Measurements from ENCODE around the gene USO1.
"Not testable (repeated sequence)": the region's sequence is repeated elsewhere in the genome, so short reads cannot be mapped to it uniquely, and the experiment has no call there.

The USO1 gene

GRCh38 chr4:75843596-75843995, 119.2 kb downstream of the USO1 start:
- no peak for DNase-seq (ENCODE audit: low read depth)

- no peak for DNase-seq (ENCODE audit: low read depth)
Observed at GRCh38 chr4:75844151-75844662, 119.8 kb downstream of the USO1 start.

GRCh38 chr4:75845992-75846391, 121.6 kb downstream of the USO1 start:
- DNase-seq (ENCODE audit: low read depth): no peak

- DNase-seq (ENCODE audit: low read depth): not testable (repeated sequence)
Observed at GRCh38 chr4:75848171-75848760, 123.9 kb downstream of the USO1 start.

- no peak for DNase-seq (ENCODE audit: low read depth)
Observed at GRCh38 chr4:75848891-75849290, 124.5 kb downstream of the USO1 start.

- DNase-seq (ENCODE audit: low read depth): no peak
Observed at GRCh38 chr4:75849461-75849860, 125.1 kb downstream of the USO1 start.

GRCh38 chr4:75858721-75859120, 134.3 kb downstream of the USO1 start:
- no peak for DNase-seq (ENCODE audit: low read depth)

- DNase-seq (ENCODE audit: low read depth): no peak
Observed at GRCh38 chr4:75860606-75861005, 136.2 kb downstream of the USO1 start.
